Colon (tissue), 2 donors: Measurements from ENCODE around the gene HOXA1.

Experiments used
- FAIRE-seq: peaks from 2 replicates; lab custom pipeline; 2012; peaks lifted over from hg19 to GRCh38; lab: Jason Lieb, UNC
- donor health status: control.
- donor health status: control.

Gene HOXA1

GRCh38 chr7:27095897-27096767 is at the start of gene HOXA1:
HOXA1 (minus strand) TSS chr7:27096000; CDS start chr7:27095912, 88 bp downstream.
- FAIRE-seq = no peak

- no peak for FAIRE-seq
Measured at GRCh38 chr7:27145165-27145913, 49.5 kb upstream of the HOXA1 start.

GRCh38 chr7:27144781-27145164 is 49.0 kb upstream of the HOXA1 start:
- no peak for FAIRE-seq

GRCh38 chr7:27143950-27144780 is 48.4 kb upstream of the HOXA1 start:
- no peak for FAIRE-seq

GRCh38 chr7:27143023-27143949 is 47.5 kb upstream of the HOXA1 start, which contains the start of gene HOXA5:
HOXA5 (minus strand) TSS chr7:27143681; CDS start chr7:27143607, 74 bp downstream.
- FAIRE-seq = no peak

GRCh38 chr7:27142580-27143022 is 46.8 kb upstream of the HOXA1 start:
- no peak for FAIRE-seq

- no peak for FAIRE-seq
Measured at GRCh38 chr7:27141923-27142579, 46.3 kb upstream of the HOXA1 start.

GRCh38 chr7:27141137-27141922 is 45.5 kb upstream of the HOXA1 start:
- no peak for FAIRE-seq

- peak; percentile 66 for FAIRE-seq
Measured at GRCh38 chr7:27140126-27140857, 44.5 kb upstream of the HOXA1 start.

- no peak for FAIRE-seq
Measured at GRCh38 chr7:27139334-27140125, 43.7 kb upstream of the HOXA1 start.

- FAIRE-seq = no peak
Measured at GRCh38 chr7:27138985-27139333, 43.2 kb upstream of the HOXA1 start.

GRCh38 chr7:27138472-27138871 is 42.7 kb upstream of the HOXA1 start:
- FAIRE-seq = no peak

GRCh38 chr7:27137640-27138315 is 42.0 kb upstream of the HOXA1 start:
- no peak for FAIRE-seq

- no peak for FAIRE-seq
Measured at GRCh38 chr7:27134392-27134791, 38.6 kb upstream of the HOXA1 start.

GRCh38 chr7:27133409-27134231 is 37.8 kb upstream of the HOXA1 start:
- no peak for FAIRE-seq

- FAIRE-seq = no peak
Measured at GRCh38 chr7:27132978-27133377, 37.2 kb upstream of the HOXA1 start.

GRCh38 chr7:27132214-27132613 is 36.4 kb upstream of the HOXA1 start:
- FAIRE-seq = no peak
